Cardiac septum (tissue), 1 donor: ENCODE measurements around the gene INPP4B. TPM values are rescaled to one million over a fixed set of nuclear protein-coding genes. Genes with fewer than 3 reads are reported as not detected.

Experiments used
- DNase-seq: peaks from one replicate; pipeline ENCODE4 v3.0.0-alpha.2; 2020; ENCODE audit warnings: low spot score
- intact Hi-C: fragments of 100-400 bp; cut with DNase I; formaldehyde crosslinking; loops from one replicate; pipeline ENCODE4 v1.14.0; 2022
- total RNA-seq: library from RNA; stranded (reverse); fragmentation: NEBNext Ultra II Directional; extraction: Animal tissue kit (Norgen Biotek cat#: 25700); gene quantifications from one replicate; pipeline ENCODE4 v1.2.1, GENCODE V29; 2021
- donor health status: DM: no; HTN: no; CAD: no.

Gene INPP4B
- total RNA-seq, 1 donor from 2014 or later, result 83.1 TPM

DNA sequence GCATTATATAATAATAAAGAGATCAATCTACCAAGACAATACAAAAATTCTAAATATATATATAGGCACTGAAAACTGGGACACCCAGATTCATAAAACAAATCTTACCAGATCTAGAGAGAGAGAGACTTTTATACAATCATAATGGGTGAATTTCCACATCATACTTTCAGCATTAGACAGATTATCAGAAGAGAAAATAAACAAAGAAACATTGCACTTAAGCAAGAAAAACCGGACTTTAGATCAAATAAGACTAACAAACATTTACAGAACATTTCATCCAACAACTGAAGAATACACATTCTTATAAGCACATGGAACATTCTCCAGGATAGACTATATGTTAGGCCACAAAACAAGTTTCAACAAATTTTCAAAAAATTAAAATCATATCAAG lies 245.1 kb downstream of the INPP4B start:
- intact Hi-C loops, result no loop called here
- DNase-seq, result no peak

DNA sequence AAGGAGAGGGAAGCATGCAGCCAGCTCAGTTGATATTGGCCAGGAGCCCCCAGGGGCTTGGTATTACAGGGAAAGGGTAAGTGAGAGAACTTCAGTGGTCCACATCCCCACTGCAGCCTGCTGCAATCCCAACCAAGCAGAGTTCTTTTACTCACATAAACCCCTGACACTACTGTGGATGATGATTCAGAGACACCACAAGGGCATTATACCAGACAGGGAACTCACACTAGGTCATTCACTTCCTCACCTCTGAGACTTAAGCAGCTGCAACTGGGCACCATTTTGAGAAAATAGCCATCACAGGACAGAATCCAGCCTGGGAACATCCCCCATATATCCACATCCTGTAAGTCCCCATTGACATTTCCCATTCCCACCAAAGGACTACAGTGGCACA lies 248.0 kb downstream of the INPP4B start:
- no peak for DNase-seq

DNA sequence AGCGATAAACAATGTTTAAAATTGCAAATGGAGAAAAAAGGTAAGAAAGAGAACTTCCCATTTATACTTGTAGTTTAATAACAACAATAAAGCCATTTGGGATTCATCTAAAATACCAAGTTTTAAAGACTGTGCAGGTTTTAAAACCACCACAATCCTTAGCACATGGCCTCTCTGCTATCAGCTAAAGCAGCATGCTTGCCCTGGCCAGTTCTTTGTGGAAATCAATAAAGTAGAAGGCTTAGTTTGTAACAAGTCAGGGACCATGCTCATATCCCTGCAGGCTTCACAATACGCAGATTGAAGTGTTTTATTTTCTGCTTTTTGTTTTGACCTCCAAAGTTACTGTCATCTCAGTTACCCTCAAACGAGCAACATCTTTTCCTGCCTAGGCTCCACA lies 249.5 kb downstream of the INPP4B start:
- intact Hi-C loops, result no loop called here
- no peak for DNase-seq

More for the DNA sequence above, 248.0 kb downstream of the INPP4B start:
- intact Hi-C loops, result no loop called here

DNA sequence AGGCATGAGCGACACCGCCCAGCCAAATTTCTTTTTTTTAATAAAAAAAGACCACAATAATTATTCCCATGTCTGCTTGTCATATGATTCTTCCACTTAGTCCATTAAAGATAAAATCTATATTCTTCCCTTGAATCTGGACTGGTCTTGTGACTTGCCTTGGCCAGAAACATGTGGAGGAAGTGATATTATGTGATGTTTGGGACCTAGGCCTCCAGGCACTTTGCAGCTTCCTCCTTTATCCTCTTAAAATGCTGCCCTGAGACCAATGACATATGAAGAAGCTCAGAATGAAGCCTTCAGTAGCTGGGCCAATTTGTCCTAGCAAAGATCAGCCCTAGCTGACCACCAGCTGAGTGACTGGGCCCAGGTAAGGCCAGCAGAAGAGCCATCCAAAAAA lies 250.0 kb downstream of the INPP4B start:
- intact Hi-C loops, result no loop called here
- no peak for DNase-seq

DNA sequence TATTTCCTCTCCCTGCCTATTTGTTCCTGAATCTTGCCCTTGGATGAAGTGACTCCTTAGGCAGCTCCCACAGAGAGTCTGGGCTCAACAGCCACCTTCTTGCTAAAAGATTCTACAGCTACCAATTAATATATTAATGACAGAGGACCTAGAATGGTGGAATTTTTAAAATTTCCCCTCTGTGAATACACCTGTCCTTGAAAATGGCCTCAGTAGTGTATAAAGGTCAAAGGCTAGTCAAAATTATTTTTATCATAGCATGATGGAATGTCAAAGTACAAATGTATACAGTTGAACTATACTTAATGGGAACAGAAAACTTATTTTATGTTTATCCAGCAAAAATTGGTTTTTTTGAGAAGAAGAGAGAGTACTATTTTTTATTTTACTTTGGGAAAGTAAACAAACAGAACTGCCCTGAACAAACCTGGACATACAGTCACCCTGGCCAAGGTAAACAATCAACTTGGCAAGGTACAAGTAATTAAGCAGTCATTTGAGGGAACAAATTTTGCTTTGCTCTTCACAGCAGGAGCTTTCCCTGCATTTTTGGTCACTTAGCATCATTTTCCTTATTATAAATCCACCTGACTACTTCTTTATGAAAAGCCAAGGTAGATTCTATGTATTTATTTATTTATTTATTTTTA lies 250.8 kb downstream of the INPP4B start:
- no peak for DNase-seq
- intact Hi-C loops, result no loop called here

DNA sequence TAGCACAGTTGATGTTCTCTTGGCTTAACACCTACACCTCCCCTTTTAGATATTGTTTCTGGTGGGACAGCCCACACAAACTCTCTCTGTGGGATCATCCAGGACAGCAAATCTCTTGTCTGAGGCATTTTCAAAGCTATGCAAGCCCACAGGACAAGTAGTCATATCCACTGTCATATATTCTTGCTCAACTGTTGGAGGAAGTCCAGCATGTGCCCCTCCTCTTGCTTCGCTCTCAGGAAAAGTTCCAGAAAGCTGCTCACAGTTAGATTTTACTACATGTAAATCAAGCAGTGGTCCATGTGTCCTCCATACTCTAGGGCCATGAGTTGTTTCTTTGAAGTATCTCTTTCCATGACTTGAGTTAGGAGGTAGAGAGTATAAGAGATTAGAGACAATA lies 260.7 kb downstream of the INPP4B start:
- intact Hi-C loops, result loop anchor here (2.0 kb wide), 1 partner anchor 19 kb away; no protein-coding TSS in a partner anchor
- DNase-seq, result no peak

DNA sequence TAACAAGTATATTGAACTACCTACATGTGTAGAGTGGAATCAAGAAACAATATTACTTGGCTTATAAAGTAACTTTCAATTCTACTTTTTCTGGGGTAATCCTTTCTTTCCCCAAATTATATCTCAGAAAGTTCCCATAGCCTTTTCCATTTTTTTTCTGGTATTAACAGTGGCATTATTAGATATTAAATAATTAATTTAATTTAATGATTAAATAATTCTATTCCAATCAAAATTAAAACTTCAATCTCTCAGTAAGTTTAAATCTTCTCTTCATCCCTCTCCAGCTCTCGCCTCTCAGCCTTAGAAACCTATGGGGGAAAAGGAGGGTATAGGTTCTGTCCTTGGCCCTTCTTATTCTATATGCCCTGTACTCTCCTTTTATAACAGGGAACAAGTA lies 262.4 kb downstream of the INPP4B start:
- intact Hi-C loops, result loop anchor here (2.0 kb wide), 1 partner anchor 21 kb away; no protein-coding TSS in a partner anchor

DNA sequence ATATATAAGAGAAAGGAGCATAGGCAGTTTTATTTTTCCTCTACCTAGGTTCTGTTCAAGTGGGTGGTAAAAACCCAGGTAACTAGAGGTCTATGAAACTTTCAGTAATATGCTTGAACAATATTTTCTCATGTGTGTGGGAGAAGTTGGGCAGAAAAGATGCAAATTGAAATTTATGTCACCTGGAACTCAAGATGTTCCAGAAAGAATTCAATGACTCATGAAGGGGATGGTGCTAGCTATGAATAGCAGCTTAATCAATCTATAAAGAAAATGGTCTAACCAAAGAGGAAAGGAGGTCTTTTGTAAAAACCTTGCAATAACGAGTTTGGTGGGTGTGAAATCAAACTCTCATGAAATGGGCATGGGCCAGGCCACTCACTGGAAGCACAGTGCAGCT lies 263.8 kb downstream of the INPP4B start:
- DNase-seq, result no peak
- intact Hi-C loops, result no loop called here

More for the DNA sequence above, 262.4 kb downstream of the INPP4B start:
- no peak for DNase-seq

DNA sequence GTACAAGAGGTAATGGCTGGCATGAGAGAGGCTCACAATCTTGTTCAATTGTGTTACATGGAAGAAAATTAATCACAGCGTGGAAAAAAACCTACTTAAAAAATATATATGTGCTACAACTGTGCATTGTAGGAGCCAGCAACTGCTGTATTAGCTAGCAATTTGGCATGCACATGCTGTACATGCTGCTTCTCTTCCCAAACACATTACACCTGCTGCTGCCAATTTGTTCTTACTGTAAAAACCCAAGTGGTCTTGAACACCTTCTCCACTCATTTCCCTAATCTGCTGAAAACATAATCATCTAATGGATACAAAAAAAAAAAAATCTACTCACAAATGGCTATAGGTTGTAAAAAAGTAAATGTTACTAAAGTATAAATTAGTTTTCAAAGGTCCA lies 264.2 kb downstream of the INPP4B start:
- intact Hi-C loops, result no loop called here
- no peak for DNase-seq

DNA sequence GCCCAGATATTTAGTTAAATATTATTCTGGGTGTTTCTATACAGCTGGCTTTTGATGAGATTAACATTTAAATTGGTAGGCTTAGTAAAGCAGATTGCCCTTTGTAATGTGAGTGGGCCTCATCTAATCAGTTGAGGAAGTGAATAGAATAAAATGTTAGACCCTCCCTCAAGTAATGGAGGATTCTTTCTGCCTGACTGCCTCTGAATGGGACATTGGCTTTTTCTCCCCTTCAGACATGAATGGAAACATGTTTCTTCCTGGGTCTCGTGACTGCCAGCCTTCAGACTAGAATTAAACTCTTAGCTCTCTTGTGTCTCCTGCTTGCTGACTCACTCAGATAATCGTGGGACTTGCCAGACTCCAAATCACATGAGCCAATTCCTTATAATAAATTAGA lies 266.7 kb downstream of the INPP4B start:
- intact Hi-C loops, result no loop called here
- DNase-seq, result no peak

DNA sequence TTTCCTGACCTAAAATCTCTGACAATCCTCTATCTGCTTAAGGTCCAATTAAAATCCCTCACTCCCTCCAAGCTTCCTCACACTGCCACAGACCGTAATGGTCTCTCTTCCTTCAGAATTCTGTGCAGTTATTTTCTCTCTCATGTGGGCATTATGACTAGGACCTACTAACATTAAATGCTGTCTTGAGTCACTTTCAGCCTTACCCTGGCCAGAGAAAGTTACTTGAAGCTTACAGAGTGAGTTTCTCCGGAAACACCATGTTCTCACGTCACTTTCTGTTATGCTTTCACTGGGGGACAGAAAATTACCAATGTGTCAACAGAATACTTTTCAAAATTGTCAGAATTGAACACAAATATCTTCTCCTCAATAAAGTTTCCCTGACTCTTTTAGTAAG lies 271.8 kb downstream of the INPP4B start:
- intact Hi-C loops, result no loop called here
- DNase-seq, result no peak

DNA sequence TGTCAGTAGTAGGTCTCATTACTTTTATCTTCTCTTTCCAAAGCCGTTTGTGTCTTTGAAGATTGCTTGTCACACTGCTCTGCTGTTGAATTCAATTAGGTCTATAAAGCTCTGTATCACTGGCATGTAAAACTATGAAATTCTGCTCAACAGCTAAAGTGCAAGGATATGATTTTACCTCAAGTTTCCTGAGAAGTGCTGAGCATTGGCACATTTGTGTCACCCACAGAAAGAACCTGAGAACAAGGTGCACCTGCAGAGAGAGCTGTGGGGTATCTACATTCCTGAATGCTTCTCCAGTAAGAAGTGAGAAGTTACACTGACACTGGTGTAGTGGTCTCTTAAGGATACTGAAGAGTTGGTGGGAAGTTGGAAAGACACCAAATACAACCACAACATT lies 274.0 kb downstream of the INPP4B start:
- DNase-seq, result no peak
- intact Hi-C loops, result no loop called here

DNA sequence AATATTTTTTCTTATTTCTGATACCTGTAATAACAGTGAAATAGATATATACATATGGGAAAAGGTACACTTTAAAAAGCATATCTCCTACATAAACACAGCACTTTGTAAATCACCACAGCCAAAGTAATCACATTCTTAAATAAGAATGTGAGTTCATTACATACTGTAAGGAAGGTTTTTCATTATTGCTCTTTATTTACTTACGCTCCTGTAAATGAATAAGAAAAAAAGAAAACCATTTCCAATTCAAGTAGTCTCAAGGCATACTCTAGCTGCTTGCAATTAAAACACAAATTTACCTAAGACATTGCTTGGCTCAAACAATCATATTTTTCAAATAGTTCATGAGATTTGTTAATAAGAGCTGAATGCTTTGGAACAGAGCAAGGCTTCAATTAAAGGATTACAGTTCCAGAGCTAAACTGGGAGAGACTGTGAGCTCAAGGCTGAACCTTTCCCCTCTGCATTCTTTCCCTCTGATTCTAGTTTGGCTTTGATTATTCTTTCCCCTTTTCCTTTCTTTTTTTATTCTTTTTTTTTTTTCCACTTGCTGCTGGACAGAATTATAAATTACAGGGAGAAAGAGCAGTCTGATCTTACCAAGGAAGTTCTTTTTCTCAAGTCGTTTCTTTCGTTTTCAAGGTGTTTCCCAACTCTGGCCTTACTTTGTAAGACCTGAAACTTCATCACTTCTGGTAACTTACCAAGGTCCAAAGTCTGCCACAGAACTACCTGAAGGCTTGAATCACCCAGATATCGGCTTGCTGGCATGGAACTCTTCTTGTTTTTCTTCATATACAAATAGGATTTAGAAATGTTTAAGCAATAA lies 278.3 kb downstream of the INPP4B start:
- intact Hi-C loops, result no loop called here
- no peak for DNase-seq

DNA sequence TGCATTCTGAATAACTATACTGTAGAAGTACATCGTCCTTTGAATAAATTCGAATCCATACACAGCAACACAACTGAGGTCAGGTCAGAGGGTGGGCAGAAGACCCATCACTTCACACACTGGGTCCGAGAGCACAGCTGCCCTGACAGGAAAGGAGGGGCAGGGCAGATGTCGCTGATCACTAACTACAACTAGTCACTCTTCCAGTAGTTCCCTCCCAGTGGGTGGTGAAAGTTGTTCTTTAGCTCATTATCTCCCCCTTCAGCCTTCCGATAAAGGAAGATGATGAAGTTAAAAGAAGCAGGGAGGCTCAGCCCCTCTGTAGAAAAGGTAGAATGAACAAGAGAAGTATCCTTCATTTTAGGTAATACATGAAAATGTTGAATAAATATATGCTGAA lies 278.9 kb downstream of the INPP4B start:
- no peak for DNase-seq
- intact Hi-C loops, result no loop called here

DNA sequence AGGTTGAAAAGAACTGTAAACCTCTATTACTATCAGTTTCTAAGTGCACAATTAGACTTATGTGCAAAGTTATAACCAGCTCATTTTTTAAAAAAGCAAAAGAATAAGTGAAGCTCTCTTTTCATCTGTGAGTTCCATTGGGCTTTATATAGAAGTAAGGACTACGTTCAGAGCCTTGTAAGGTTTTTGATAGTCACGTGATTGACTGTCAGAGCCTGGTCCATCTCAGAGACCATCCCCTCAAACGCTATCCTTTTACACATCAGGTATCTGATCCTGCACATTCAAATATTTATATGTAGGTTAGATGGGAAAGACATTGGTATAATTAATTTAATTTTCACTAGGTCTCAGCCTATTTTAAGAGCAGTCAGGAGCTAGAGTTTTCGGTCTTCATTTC lies 279.3 kb downstream of the INPP4B start:
- intact Hi-C loops, result no loop called here
- no peak for DNase-seq

DNA sequence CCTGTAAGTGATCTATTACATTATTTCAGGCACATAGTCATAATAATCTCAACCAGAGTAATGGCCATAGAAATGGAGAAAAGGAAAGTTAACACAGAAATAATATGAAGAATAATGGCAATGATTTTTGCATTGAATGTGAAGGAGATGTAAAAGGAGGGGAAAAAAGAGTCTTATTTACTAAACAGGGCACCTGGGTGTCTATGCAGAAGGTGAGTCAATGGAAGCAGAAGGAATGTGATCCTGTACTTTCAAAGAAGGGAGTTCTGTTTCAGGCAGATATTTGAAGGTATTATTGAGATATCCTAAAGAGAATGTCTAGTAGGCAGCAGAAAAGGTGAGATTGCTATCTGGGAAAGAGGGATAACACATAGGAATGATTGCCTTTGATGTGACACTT lies 279.9 kb downstream of the INPP4B start:
- intact Hi-C loops, result no loop called here
- no peak for DNase-seq

DNA sequence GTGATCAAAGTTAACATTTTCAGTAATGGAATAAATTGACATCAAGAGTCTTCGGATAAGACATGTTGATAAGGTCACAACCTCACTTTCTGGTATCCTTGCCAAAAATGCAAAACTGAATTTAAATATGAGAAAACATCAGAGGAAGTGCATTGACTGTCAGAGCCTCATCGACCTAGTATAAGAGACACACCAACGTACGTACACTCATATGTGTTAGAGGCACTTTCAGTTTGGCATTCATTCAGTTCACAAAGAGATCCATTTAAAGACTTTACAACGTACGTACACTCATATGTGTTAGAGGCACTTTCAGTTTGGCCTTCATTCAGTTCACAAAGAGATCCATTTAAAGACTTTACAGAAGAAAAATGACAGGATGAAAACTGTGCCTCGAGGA lies 280.3 kb downstream of the INPP4B start:
- intact Hi-C loops, result no loop called here
- DNase-seq, result no peak

DNA sequence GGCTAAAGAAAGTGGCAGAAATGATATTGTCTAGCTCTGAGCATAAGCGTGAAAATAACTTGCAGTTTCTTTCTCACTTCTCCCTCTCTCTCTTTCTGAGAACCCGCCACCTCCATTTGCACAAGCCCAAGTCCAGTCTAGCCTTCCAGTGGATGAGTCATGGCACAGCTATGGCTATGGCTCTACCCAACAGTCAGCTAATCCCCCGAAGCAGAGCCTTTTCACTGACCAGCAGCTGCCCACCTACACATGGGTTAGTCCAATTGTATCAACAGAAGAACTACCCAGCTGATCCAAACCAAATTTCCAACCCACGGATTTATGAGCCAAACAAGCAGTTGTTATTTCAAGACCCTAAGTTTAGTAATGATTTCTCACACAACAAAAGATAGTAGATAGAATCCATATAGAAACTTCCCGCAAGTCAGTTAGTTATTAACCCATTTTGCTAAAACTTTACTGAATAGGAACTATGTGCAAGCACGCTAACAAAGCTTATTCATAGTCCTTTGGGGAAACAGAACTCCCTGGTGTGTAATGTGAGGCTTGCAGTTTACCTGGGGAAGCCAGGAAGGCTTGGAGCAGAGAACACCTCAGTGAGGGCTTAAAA lies 282.3 kb downstream of the INPP4B start:
- no peak for DNase-seq
- intact Hi-C loops, result no loop called here

DNA sequence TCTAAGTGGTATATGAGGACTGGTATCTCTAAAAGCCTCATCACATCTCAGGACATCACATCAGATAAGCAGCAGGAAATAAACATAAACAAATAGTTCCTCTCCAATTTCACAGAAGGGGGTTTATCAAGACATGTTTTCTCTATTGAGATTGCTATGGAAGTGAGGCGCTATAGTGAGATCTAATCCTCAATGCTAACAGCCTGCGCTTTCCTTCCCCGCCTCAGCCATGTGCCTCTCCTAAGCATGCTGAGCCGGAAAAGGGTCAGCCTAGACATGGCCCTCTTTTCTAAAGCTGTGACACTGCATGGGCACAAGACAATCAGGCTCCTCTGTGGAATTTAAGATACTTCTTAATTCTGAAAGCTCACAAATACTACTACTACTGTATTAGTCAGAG lies 286.1 kb downstream of the INPP4B start:
- no peak for DNase-seq
- intact Hi-C loops, result no loop called here

DNA sequence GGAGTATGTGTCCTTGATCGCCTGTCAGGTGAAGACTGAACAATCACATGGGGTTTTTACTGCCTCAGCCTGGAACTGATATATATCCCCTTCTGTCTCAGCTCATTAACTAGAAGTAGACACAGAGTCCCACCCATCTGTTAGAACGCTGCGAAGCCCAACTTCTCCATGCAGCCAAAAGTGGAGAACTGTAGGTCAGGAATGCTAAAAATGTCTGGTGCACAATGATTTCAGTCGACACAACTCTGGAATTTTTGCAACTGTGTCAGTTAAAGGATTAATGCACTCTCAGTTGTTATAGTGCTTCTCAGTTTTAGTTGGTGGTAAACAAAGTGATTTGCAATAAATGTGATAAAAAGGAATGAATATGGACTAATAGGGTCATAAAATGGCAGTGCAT lies 287.2 kb downstream of the INPP4B start:
- intact Hi-C loops, result no loop called here
- DNase-seq, result no peak

DNA sequence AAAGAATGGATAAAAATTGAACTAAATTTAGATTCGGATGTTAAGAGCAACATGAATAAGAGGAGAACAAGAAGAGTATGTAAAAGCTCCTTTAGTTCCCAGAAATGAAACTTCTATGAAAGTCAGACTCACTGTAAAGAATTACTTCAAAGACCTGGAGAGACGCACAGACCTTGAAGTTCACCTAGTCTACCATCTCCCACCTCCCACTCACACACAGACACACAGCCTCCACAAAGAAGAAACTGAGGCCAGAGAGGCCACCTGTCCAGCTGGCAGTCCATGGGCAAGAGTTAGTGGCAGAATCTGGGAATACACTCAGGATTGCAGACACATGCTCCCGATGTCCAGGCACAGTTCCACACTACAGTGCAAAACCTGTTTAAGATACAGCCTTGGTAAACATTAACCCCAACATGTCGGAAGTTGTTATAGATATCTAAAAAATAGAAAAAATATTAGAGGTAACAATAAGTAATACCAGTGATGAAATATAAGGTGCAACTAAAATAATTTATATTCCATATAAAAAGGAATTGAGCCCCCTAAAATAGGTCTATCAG lies 288.8 kb downstream of the INPP4B start:
- no peak for DNase-seq
- intact Hi-C loops, result no loop called here
